Measurements from ENCODE around the gene TPX2. TPM values are rescaled to one million over a fixed set of nuclear protein-coding genes. Genes with fewer than 3 reads are reported as not detected.

Gene TPX2
- total and polyA plus RNA-seq, 2 of the 8 experiments (the other 6 are each of a cell fraction or from before 2014, with no cell fraction given), result 43.6 to 125 TPM

DNA sequence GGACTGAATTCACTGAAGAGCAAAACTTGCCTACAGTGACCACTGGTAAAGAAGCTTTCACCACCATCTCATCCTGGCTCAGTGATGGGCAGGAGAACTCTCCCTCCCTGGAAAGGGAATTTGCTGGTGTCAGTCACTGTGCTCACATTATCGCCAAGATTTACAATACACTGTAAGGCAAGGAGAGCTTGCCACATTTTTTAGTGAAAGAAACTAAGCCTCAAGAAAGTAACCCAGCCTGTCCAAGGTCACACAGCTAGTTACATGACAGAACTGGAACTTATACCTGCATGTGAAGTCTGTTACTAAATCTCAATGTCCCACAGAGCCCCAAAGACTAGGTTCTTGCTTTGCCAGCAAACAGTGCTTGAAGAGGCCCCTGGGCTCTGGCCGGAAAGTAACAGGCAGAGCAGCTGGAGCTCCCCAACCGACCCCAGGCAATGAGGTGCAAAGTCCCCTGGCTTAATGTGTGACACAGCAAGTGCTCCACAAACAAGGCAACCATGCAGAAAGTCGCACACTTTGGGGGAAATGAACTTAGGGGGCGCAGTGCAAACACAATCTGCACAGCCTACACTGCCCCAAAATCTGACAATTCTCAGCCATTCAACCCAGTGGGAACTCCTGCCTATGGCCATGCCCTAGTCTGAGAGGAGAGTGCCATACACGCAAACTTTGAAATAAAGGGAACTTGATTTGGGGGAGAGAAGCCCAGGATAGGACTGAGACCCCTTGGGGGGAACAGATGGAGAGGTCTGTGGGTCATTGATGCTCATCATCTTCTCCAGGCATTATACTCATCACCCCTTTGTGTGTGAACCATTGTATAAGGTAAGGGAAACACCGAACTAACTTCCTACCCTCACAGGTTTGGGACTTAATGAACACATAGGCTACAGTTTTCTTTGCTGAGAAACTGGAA, 18.3 kb upstream of the TPX2 start (continued):
- TF ChIP-seq SAP30 (IDR thresholded peaks at IDR 0.05; ENCODE audit: insufficient read depth, insufficient replicate concordance, low read length), result peak; percentile 13
- TF ChIP-seq RAD21 (IDR thresholded peaks at IDR 0.05 in 1 of 2, conservative IDR thresholded peaks at IDR 0.05 in 1 of 2; ENCODE audit: low read depth in 2 of 2, low read length in 2 of 2), result no peak
- no peak for TF ChIP-seq EGR1 (IDR thresholded peaks at IDR 0.05; ENCODE audit: borderline replicate concordance, low read depth, low read length)
- TF ChIP-seq YY1 (IDR thresholded peaks at IDR 0.05; ENCODE audit: low read depth, low read length), result no peak
- no peak for TF ChIP-seq SIX5 (IDR thresholded peaks at IDR 0.05; ENCODE audit: low read depth, low read length)
- TF ChIP-seq CBX5 (IDR thresholded peaks at IDR 0.05; ENCODE audit: low read depth, low read length), result no peak
